Neural progenitor cell (in vitro differentiated cells): ENCODE results near the gene SPAG16.

Source experiments
- EZH2 ChIP-seq: fragments of 200-600 bp; sonication (generic); IDR thresholded peaks from 2 replicates; pipeline ENCODE4 v1.6.1; 2017; ENCODE audit warnings: antibody characterized with exemption, mild to moderate bottlenecking, moderate library complexity
- EZH2phosphoT487 ChIP-seq: fragments of 200-600 bp; sonication (generic); IDR thresholded peaks from 2 replicates; pipeline ENCODE4 v1.6.1; 2017; ENCODE audit warnings: antibody characterized with exemption
- TF ChIP-seq, protein P1 (sequence below): fragments of 200-600 bp; sonication (generic); IDR thresholded peaks from 2 replicates; pipeline ENCODE4 v1.5.1; 2017; ENCODE audit warnings: antibody characterized with exemption, mild to moderate bottlenecking

GRCh38 chr2:213848631-213849030 lies 564.4 kb downstream of the SPAG16 start:
- TF ChIP-seq, protein P1, sequence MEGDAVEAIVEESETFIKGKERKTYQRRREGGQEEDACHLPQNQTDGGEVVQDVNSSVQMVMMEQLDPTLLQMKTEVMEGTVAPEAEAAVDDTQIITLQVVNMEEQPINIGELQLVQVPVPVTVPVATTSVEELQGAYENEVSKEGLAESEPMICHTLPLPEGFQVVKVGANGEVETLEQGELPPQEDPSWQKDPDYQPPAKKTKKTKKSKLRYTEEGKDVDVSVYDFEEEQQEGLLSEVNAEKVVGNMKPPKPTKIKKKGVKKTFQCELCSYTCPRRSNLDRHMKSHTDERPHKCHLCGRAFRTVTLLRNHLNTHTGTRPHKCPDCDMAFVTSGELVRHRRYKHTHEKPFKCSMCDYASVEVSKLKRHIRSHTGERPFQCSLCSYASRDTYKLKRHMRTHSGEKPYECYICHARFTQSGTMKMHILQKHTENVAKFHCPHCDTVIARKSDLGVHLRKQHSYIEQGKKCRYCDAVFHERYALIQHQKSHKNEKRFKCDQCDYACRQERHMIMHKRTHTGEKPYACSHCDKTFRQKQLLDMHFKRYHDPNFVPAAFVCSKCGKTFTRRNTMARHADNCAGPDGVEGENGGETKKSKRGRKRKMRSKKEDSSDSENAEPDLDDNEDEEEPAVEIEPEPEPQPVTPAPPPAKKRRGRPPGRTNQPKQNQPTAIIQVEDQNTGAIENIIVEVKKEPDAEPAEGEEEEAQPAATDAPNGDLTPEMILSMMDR: no peak
- TF ChIP-seq EZH2phosphoT487 (no peak), EZH2 (no peak)
